ENCODE results near the gene COP1. TPM values are rescaled to one million over a fixed set of nuclear protein-coding genes. Genes with fewer than 3 reads are reported as not detected.

COP1 gene
- total and polyA plus RNA-seq, 10 of the 15 experiments (the other 5 are each of a cell fraction or from before 2014, with no cell fraction given): 17.7 to 49.9 (median 38.7) TPM

DNA sequence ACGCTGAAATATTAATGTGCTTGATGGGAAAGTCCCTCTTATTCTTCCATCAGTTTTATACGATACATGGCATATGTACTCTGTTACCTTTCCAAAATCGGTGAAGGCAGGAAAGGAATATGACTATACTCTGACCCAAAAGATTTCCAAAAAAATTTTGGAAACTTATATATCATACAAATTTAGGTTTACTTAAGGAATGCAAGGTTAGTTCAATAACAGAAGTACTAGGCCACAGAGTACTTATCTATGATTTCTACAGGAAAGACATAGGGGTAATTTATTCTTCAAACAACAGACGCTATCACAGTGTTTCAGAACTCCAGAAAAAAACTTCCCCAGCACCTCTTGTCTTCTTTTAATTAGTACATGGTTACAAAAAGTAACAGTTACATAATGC, 84.8 kb downstream of the COP1 start (continued):
- TF ChIP-seq, protein P1, sequence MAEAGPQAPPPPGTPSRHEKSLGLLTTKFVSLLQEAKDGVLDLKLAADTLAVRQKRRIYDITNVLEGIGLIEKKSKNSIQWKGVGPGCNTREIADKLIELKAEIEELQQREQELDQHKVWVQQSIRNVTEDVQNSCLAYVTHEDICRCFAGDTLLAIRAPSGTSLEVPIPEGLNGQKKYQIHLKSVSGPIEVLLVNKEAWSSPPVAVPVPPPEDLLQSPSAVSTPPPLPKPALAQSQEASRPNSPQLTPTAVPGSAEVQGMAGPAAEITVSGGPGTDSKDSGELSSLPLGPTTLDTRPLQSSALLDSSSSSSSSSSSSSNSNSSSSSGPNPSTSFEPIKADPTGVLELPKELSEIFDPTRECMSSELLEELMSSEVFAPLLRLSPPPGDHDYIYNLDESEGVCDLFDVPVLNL (IDR thresholded peaks at IDR 0.05; ENCODE audit: low read depth, low read length): no peak
- TF ChIP-seq SIX5 (IDR thresholded peaks at IDR 0.05; ENCODE audit: low read depth, low read length, severe bottlenecking) (no peak), RAD21 (IDR thresholded peaks at IDR 0.05; ENCODE audit: insufficient read depth, low read depth, low read length) (no peak), SMC3 (IDR thresholded peaks at IDR 0.05; ENCODE audit: borderline replicate concordance, low read length) (no peak), HDGF (IDR thresholded peaks at IDR 0.05) (no peak), MYB (IDR thresholded peaks at IDR 0.05; ENCODE audit: borderline replicate concordance, low read depth, low read length) (no peak), CREB1 (IDR thresholded peaks at IDR 0.05; ENCODE audit: low read depth) (no peak), ESRRA (IDR thresholded peaks at IDR 0.05; ENCODE audit: low read length) (no peak), HCFC1 (IDR thresholded peaks at IDR 0.05; ENCODE audit: low read length) (no peak)

DNA sequence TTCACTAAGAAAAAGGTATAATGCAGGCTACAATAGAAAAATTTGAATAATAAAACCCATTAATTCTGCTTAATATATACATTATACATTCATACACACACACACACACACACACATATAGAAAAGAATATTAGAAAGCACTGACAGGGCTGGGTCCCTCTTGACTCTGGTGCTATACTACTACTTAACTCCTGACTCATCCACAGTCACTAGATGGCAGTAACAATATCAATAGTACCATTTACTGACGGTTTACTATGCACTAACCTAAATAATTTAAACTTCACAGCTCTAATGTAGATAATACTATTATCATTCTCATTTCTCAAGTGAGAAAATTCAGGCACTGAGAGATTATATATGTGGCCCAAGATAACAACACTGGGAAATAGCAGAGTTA, 87.5 kb downstream of the COP1 start:
- Histone ChIP-seq H3K4me3 (no peak overlapping the region), H3K27ac (ENCODE audit: control insufficient read depth, insufficient read depth) (no peak overlapping the region), H3K27me3 (replicated peaks in 1 of 2; ENCODE audit: control insufficient read depth in 2 of 2, insufficient read depth in 2 of 2, low read length in 1 of 2) (no peaks in the 10 kb centered on the region), H3K79me2 (ENCODE audit: control insufficient read depth, insufficient read depth, low read length) (no peaks in the 10 kb centered on the region), H3K4me2 (ENCODE audit: control insufficient read depth, insufficient read depth) (no peak overlapping the region), H3K36me3 (ENCODE audit: control insufficient read depth in 2 of 2, insufficient read depth in 2 of 2, low read length in 1 of 2) (peaks cover 0 to 6% of the 10 kb centered on the region in 2 experiments; a peak in 1 of 4 replicates), H3K9me3 (replicated peaks; ENCODE audit: control insufficient read depth, insufficient read depth, low read length) (peaks cover 7% of the 10 kb centered on the region; the same call in 2 of the 3 replicates), H2AFZ (ENCODE audit: control insufficient read depth, low read depth, low read length) (no peak overlapping the region), H3K9ac (ENCODE audit: control insufficient read depth, insufficient read depth, low read length) (no peak overlapping the region), H4K20me1 (ENCODE audit: control insufficient read depth, insufficient read depth) (no peaks in the 10 kb centered on the region), H3K4me1 (ENCODE audit: control insufficient read depth, insufficient read depth, low read length) (no peaks in the 10 kb centered on the region)
- 15% methylated on average over 1 of the region's 1 CpG for WGBS (ENCODE audit: insufficient coverage, insufficient replicate concordance, low lambda C conversion rate, missing lambda C conversion rate)
- ATAC-seq (peak; percentile 92), DNase-seq (ENCODE audit: low read depth, low spot score) (no peak), FAIRE-seq (no peak)
- ChIA-PET RAD21 (ENCODE audit: unreplicated experiment) (interaction anchor here (1.3 kb wide), 1 partner anchor 12 kb away, joined by 4 read pairs; no protein-coding TSS in a partner anchor), CTCF (interaction anchor here (0.7 to 2.2 kb wide), 11 partner anchors 10 to 187 kb away, joined by 3 to 6 read pairs (median 3); partner anchors contain the start of gene COP1), SMC1A (ENCODE audit: uncharacterized antibody, unreplicated experiment) (interaction anchor here (0.8 to 1.5 kb wide), 4 partner anchors 11 to 94 kb away, joined by 3 to 4 read pairs (median 4); partner anchors contain the start of gene COP1), POLR2A (no interaction called here)
- in situ Hi-C loops (cut with MboI) (no loop called here), intact Hi-C loops (cut with micrococcal nuclease; ENCODE audit: unreplicated experiment) (loop anchor here (2.0 to 10.0 kb wide), 2 partner anchors 87 to 345 kb away; partner anchors contain the start of genes COP1 and PAPPA2)
- TF ChIP-seq CEBPB (IDR thresholded peaks at IDR 0.05; ENCODE audit: borderline replicate concordance in 1 of 2, low read depth in 2 of 2, low read length in 2 of 2) (no peak), RAD21 (IDR thresholded peaks at IDR 0.05; ENCODE audit: insufficient read depth, low read depth, low read length) (peak; percentile 30; the same call in 1 of the 2 replicates)
- TF ChIP-seq, protein P2, sequence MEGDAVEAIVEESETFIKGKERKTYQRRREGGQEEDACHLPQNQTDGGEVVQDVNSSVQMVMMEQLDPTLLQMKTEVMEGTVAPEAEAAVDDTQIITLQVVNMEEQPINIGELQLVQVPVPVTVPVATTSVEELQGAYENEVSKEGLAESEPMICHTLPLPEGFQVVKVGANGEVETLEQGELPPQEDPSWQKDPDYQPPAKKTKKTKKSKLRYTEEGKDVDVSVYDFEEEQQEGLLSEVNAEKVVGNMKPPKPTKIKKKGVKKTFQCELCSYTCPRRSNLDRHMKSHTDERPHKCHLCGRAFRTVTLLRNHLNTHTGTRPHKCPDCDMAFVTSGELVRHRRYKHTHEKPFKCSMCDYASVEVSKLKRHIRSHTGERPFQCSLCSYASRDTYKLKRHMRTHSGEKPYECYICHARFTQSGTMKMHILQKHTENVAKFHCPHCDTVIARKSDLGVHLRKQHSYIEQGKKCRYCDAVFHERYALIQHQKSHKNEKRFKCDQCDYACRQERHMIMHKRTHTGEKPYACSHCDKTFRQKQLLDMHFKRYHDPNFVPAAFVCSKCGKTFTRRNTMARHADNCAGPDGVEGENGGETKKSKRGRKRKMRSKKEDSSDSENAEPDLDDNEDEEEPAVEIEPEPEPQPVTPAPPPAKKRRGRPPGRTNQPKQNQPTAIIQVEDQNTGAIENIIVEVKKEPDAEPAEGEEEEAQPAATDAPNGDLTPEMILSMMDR (IDR thresholded peaks at IDR 0.05 in 2 of 3, conservative IDR thresholded peaks at IDR 0.05 in 1 of 3; ENCODE audit: control insufficient read depth in 2 of 3, extremely low read depth in 1 of 3, insufficient read depth in 1 of 3, low read depth in 3 of 3, low read length in 3 of 3): peak; percentile 26 to 41 (median 40); a peak in 4 of 6 replicates
- BruUV-seq (replicated peaks): no TSS peak
